M059J (cell line): Measurements from ENCODE around the gene FHOD3. TPM values are rescaled to one million over a fixed set of nuclear protein-coding genes. Genes with fewer than 3 reads are reported as not detected.
A peak's percentile ranks its signal among the peaks of the same experiment; 100 is the strongest.
"Not testable (repeated sequence)": the region's sequence is repeated elsewhere in the genome, so short reads cannot be mapped to it uniquely, and the experiment has no call there.

Experiments
- DNase-seq: peaks from one replicate; pipeline ENCODE4 v3.0.0-alpha.2; 2012; ENCODE audit warnings: low read depth
- total RNA-seq: library from RNA; depleted of rRNA; stranded (reverse); fragments of >200 nt; shearing (Covaris generic); gene quantifications from 2 replicates; pipeline ENCODE4 v1.2.3, GENCODE V29; 2014

The FHOD3 gene
- total RNA-seq, 1 experiment from 2014 or later: 13.1 TPM

DNA sequence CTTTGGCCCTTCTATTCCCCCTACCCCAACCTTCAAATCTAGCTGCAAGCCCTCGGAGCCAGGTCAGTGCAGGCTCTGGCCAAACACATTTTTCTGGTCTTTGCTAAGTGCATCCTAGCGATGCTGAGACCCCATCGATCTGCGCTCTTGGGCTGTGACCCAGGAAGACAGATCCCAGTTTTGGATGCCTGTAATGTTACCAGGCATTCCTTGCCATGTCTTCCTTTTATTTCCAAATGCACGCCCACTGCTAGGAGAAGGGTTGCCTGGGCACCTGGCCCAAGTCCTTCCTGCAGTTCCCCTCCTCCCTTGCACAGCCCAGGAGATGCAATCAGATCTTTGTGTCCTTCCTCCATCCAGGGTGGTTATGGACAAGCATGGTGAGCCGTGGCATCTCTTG, 406.6 kb downstream of the FHOD3 start:
- no peak for DNase-seq

DNA sequence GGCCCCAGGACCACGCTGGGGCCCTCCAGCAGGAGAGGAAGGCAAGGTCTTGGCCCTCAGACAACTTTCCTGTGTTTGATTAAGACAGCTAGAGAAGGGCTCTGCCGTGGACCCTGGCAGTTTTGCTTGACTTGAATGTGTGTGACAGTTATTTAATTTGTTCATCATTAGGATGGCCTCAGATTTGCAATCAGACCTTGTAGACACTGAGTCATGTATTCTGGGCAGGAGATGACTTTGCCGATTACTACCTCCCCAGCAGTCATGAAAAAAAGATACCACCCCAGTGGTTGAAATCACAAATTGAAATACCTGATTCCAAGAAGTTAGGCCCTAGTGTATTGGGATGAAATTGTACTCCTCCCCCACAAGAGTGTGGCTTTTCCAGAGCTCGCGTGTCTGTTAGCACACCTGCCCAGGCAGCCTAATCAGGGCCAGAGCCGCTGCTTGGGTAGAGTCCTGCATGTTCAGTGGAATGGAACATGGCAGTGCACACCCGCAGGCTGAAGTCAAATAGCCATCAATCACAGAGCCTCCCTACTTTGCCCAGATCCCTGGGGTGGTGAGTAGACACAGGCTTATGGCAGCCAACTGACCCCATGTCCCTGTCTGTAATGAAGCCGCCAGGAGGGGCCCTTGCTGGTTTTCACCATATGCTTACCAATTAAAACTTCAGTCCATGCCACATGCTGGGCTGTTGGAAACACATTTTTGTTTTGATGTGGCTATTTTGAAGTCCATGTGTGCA, 408.8 kb downstream of the FHOD3 start:
- DNase-seq: peak; percentile 40

DNA sequence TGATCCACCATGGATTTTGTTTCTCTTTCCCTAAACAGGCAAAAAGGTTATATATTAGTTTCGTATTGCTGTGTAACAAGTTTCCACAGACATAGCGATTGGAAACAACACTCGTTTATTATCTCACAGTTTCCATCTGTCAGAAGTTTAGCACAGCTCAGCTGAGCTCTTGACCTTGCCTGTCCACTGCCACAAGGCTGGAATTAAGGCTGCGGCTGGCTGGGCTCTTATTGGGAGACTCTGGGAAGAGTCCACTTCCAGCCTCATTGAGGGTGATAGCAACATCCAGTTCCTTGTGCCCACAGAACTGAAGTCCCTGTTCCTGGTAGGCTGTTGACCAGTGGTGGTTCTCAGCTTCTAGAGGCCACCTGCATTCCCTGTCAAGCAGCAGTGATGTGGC, 410.9 kb downstream of the FHOD3 start:
- no peak for DNase-seq

DNA sequence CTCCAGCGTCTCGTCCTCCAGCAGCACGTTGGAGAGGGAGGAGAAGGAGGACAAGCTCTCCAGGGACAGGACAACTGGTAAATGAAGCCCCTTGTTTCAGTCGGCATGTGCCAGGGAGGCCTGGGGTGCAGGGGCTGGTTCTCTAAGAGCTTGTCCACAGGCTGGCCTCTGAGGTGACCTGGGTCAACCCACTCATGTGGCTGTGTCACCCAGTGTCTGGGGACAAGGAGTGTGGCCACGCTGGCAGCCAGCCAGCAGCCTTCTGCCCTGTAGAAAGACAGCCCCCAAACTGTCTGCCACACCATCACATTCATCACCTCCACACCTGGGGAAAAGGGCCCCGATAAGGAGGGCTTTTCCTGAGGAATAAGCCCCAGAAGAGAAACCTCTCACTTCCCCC, 411.8 kb downstream of the FHOD3 start:
- DNase-seq: no peak

DNA sequence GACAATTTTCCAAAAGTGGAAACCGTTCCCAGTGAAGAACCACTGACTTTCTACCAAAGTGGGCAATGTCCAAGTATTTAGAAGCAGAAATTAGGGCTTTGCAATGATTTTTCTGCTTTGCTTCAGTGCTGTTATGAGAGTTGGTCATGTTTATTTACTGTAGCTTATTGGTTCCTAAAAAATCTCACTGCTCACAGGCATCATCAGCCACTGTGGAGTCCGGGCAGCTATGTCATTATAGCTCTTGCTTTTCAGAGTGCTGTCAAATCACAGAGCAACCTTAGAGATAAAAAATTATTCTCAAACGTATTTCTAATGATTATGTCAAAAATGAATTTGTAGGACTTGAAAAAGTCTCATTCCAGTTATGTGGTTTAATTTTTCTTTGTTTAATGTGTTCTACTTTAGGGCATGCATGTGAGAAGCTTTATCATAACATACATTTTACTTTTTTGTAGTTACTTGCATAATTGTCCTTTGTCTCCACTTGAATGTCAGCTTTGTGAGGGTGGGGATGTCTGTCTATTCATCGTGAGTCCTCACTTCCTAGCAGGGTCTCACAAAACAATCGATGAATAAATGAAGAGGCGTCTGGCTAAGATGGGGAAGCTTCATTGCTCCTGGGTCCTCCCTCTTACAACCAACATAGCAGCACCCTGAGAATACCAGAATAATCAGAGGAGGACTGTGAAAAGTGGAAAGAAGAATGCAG, 413.7 kb downstream of the FHOD3 start:
- DNase-seq: no peak

GRCh38 chr18:36711813-36712444, 414.4 kb downstream of the FHOD3 start:
- DNase-seq: peak; percentile 95

DNA sequence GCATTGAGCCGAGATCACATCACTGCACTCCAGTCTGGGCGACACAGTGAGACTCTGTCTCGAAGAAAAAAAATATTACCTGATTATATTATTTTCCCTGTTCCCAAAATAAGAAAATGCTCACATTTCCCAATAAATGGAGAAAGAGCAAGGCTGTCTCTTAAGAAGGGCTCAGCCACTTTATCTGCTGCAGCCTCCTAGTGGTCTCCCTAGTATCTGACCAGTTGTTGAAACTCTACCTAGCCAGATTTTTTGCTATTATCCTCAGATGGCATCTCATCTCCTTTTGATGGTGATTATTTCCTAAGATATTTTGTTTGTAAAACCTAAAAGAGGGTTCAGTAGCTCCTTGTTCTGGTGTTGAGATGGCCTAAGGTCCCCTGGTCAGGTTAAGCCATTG, 417.0 kb downstream of the FHOD3 start:
- DNase-seq: no peak

- DNase-seq: no peak
Measured at GRCh38 chr18:36717422-36718110, 420.1 kb downstream of the FHOD3 start.

DNA sequence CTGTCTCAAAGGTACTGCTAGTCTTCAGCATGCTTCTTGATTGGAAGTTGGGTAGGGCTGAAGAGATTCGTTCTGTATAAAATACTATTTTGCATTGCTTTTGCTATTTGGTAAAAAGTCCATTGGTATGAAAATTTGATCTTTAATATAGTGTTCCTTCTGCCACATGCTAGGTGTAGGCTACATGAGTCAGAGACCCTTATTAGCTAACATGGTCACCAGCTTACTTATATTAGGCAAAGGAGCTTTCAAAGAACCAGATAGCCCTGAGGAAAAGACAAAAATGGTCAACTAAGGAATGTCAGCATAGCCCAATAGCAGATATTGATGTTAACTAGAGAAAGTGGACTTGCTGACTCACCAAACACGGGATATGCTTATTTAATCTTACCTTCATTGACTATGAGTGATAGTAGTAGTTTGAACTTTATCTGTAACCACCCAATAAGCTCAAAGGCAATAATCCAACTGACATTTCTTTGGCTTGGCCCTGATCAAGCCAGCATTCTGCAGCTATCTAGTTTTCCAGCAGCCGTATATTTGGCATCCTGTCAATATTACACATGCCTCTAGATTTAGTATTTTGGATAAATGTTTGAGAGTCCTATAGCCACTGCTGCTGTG, 421.3 kb downstream of the FHOD3 start:
- no peak for DNase-seq

GRCh38 chr18:36719630-36720029, 422.1 kb downstream of the FHOD3 start:
- DNase-seq: no peak

- DNase-seq: not testable (repeated sequence)
Measured at GRCh38 chr18:36721351-36721750, 423.8 kb downstream of the FHOD3 start.

- no peak for DNase-seq
Measured at GRCh38 chr18:36724169-36724568, 426.7 kb downstream of the FHOD3 start.

DNA sequence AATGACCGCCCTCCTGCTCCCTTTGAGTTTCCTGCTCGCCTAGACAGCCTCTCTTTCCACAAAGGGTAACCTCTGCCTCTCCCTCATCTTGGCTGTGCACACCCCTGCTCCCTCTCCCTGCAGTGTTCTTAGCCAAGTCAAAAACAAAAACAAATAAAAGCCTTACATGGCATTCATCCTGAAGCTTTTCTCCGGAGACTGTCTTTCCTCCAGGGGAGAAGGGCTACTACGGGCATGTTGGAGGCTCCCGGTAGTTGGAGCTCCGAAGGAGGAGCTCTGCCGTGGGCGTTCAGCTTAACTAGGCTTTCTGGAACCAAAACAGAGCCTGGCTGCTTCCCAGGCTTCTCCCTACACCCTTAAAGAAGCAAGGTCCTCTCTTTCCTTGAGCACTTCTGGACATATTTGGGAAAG, 427.1 kb downstream of the FHOD3 start:
- DNase-seq: no peak

DNA sequence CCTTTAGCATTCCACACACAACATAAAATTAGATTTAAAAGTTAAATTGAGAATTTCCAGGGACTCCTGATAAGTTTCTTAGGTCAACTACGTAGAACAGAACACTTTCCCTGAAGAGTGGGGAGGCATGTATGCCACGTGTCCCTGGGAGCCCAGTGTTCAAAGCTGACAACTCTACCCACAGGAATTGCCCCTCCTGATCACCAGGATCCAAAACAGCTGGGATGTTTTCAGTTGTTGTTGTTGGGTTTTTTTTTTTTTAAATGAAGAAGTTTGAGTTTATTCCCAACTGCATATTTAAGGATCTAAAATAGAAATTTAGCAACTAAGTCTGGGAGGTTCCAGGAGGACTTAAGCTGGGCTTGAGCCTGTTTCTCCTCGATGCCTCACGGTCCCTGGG, 430.8 kb downstream of the FHOD3 start:
- DNase-seq: no peak

DNA sequence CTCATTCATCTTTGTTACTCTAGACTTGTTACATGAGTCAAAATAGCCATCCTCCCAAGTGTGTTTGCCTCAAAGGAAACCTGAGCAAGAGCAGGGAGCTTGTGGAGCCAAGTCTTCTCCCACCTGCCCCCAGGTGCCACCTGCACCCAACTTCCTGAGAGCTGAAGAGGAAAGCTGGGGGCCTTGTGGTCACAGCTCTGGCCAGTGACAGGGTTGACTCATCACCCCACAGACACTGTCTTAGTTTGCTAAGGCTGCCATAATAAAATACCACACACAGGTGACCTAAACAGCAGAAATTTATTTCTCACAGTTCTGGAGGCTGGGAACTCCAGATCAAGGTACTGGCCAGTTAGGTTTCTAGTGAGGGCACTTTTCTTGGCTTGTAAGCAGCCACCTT, 431.7 kb downstream of the FHOD3 start:
- DNase-seq: peak; percentile 41

- DNase-seq: no peak
Measured at GRCh38 chr18:36732264-36732663, 434.8 kb downstream of the FHOD3 start.

GRCh38 chr18:36733150-36733549, 435.6 kb downstream of the FHOD3 start:
- DNase-seq: no peak

- DNase-seq: no peak
Measured at GRCh38 chr18:36734596-36734995, 437.1 kb downstream of the FHOD3 start.

GRCh38 chr18:36735130-36735529, 437.6 kb downstream of the FHOD3 start:
- DNase-seq: no peak

- DNase-seq: no peak
Measured at GRCh38 chr18:36736094-36736493, 438.6 kb downstream of the FHOD3 start.

DNA sequence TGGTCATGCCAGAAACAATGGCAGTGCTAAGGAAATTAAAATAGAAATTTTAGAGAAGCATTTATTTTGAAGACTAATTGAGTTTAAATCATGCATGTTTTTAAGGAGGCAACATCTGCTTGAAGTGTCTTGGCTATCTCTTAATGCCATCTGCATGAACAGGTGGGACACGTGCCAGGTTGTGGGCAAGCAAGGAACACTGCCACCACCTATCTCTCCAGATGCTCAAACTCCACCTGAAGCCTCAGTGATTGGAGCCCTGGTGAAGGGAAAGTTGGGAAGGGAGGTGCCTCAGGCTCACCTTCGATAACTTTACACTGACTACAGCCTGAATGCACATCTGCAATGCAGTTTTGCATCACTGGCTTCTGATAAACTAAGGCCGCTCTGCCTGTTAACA, 439.8 kb downstream of the FHOD3 start:
- no peak for DNase-seq
